ENCODE data around the gene ATP5IF1. TPM values are rescaled to one million over a fixed set of nuclear protein-coding genes. Genes with fewer than 3 reads are reported as not detected.

ATP5IF1 gene
- total and polyA plus RNA-seq, 10 of the 15 experiments (the other 5 are each of a cell fraction or from before 2014, with no cell fraction given) = 253 to 1,210 (median 418) TPM

DNA sequence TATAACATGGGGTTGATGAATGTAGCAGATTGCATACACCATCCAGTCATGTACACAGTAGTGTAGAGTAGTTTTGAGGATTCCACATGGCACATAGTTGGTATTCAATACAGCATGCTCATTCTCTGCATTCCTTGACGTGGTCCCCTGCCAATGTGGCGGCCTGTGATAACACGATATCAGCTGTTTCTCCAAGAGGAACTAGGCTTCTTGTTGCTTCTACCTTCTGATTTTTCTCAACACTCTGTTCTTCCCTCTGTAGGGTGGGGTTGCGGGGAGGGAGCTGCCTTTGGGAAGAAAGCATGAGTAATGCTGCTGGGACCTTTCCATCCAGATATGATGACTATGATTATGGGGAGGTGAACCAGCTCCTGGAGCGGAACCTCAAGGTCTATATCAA is 42.8 kb downstream of the ATP5IF1 start:
- Histone ChIP-seq H4K20me1 (ENCODE audit: control insufficient read depth, insufficient read depth) (no peaks in the 10 kb centered on the region), H3K9ac (ENCODE audit: control insufficient read depth, insufficient read depth, low read length) (no peak overlapping the region), H3K27ac (ENCODE audit: control insufficient read depth, insufficient read depth) (no peak overlapping the region), H3K9me3 (replicated peaks; ENCODE audit: control insufficient read depth, insufficient read depth, low read length) (no peaks in the 10 kb centered on the region), H3K4me1 (ENCODE audit: control insufficient read depth, insufficient read depth, low read length) (no peaks in the 10 kb centered on the region), H3K27me3 (replicated peaks in 1 of 2; ENCODE audit: control insufficient read depth in 2 of 2, insufficient read depth in 2 of 2, low read length in 1 of 2) (no peaks in the 10 kb centered on the region), H2AFZ (ENCODE audit: control insufficient read depth, low read depth, low read length) (no peak overlapping the region), H3K36me3 (ENCODE audit: control insufficient read depth in 2 of 2, insufficient read depth in 2 of 2, low read length in 1 of 2) (peaks cover 17 to 21% of the 10 kb centered on the region in 2 experiments; a peak in 3 of 4 replicates), H3K79me2 (ENCODE audit: control insufficient read depth, insufficient read depth, low read length) (no peaks in the 10 kb centered on the region), H3K4me3 (no peak overlapping the region), H3K4me2 (ENCODE audit: control insufficient read depth, insufficient read depth) (no peak overlapping the region)
- ChIA-PET SMC1A (ENCODE audit: uncharacterized antibody, unreplicated experiment) (interaction anchor here (1.6 kb wide), 1 partner anchor 30 kb away, joined by 5 read pairs; no protein-coding TSS in a partner anchor), CTCF (interaction anchor here (0.8 to 1.0 kb wide), 3 partner anchors 9 to 30 kb away, joined by 3 read pairs; no protein-coding TSS in a partner anchor), POLR2A (no interaction called here), RAD21 (ENCODE audit: unreplicated experiment) (no interaction called here)
- no peak for TF ChIP-seq SIX5 (IDR thresholded peaks at IDR 0.05; ENCODE audit: low read depth, low read length, severe bottlenecking)
- TF ChIP-seq RUNX3 (IDR thresholded peaks at IDR 0.05; ENCODE audit: low read length) = no peak
- no peak for TF ChIP-seq EZH2 (IDR thresholded peaks at IDR 0.05; ENCODE audit: borderline replicate concordance, control insufficient read depth, low read depth, low read length)
- no peak for TF ChIP-seq NFXL1 (IDR thresholded peaks at IDR 0.05; ENCODE audit: borderline replicate concordance)
- TF ChIP-seq POLR2A (IDR thresholded peaks at IDR 0.05; ENCODE audit: low read depth, low read length) = no peak
- TF ChIP-seq ESRRA (IDR thresholded peaks at IDR 0.05; ENCODE audit: low read length) = no peak
- no peak for TF ChIP-seq CHD4 (IDR thresholded peaks at IDR 0.05)
- TF ChIP-seq BRCA1 (IDR thresholded peaks at IDR 0.05; ENCODE audit: low read depth, low read length) = no peak
- no peak for TF ChIP-seq YY1 (IDR thresholded peaks at IDR 0.05; ENCODE audit: low read depth, low read length)
- TF ChIP-seq PAX8 (IDR thresholded peaks at IDR 0.05) = no peak
- no peak for TF ChIP-seq LARP7 (IDR thresholded peaks at IDR 0.05)
- no peak for TF ChIP-seq SIN3A (IDR thresholded peaks at IDR 0.05; ENCODE audit: low read depth, low read length)
- no peak for TF ChIP-seq RBBP5 (conservative IDR thresholded peaks at IDR 0.05)
- no peak for TF ChIP-seq WRNIP1 (IDR thresholded peaks at IDR 0.05; ENCODE audit: borderline replicate concordance, low read depth, low read length)
- FAIRE-seq = no peak
- WGBS (ENCODE audit: insufficient coverage, insufficient replicate concordance, low lambda C conversion rate, missing lambda C conversion rate) = 89% methylated on average over 5 of the region's 5 CpGs
- no peak for ATAC-seq
- intact Hi-C loops (cut with micrococcal nuclease; ENCODE audit: unreplicated experiment) (no loop called here), in situ Hi-C loops (cut with MboI) (no loop called here)
- DNase-seq (ENCODE audit: low read depth, low spot score) = no peak
- BruUV-seq (replicated peaks) = no TSS peak
